Measurements from ENCODE around the gene SLC16A8. TPM values are rescaled to one million over a fixed set of nuclear protein-coding genes. Genes with fewer than 3 reads are reported as not detected.

Gene SLC16A8
- total RNA-seq, 2 donors from 2014 or later, result 0.28 TPM; not detected in 1

DNA sequence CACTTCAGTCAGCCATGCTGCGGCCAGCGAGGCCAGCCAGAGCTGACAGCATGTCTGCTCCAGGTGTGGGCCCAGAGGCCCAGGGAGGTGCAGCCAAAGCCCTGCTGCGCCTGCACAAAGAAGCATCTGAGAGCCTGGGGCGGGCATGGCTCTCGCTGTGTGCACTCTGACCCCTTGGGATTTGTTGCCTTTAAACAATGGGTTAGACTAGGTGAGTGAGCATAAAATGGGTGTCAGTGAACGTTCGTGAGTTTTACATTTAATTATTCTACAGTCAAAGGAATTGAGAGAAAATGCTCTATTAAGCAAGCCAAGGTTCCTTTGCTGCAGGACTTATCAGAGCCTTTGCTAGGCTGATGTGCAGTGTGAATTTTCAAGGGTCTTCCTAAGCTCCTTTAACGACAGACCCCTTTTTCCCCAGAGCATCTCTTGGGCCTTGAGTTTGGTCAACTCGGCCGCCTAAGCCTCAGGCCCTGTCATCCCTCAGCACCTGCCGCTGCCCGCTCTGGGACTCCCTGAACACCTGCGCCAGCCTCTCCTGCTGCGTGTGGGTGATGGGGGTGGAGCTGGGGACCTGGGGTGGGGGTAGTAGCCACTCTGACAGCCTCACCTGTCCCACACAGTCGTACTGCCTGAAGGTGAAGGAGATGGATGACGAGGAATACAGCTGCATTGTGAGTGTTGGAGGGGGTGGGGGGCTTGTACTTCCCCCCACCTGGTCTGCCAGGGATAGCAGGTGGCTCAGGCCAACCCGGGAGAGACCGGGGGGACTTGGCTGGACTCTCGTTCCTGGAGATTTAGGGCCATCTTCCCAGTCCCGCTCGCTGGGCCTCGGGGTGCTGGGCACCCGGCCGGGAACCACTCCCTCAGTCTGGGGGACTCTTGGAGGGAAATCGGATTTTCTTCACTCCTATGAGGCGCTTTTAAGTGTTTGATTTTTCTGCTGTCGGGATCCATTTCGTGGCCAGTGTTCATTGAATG is 10.5 kb downstream of the SLC16A8 start:
- TF ChIP-seq, protein P1, sequence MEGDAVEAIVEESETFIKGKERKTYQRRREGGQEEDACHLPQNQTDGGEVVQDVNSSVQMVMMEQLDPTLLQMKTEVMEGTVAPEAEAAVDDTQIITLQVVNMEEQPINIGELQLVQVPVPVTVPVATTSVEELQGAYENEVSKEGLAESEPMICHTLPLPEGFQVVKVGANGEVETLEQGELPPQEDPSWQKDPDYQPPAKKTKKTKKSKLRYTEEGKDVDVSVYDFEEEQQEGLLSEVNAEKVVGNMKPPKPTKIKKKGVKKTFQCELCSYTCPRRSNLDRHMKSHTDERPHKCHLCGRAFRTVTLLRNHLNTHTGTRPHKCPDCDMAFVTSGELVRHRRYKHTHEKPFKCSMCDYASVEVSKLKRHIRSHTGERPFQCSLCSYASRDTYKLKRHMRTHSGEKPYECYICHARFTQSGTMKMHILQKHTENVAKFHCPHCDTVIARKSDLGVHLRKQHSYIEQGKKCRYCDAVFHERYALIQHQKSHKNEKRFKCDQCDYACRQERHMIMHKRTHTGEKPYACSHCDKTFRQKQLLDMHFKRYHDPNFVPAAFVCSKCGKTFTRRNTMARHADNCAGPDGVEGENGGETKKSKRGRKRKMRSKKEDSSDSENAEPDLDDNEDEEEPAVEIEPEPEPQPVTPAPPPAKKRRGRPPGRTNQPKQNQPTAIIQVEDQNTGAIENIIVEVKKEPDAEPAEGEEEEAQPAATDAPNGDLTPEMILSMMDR (IDR thresholded peaks at IDR 0.05), result no peak
- H3K4me1 ChIP-seq, result peaks cover 0 to 24% of the 10 kb centered on the region in 2 donors
- no peak for DNase-seq (ENCODE audit: low spot score)
- no peak overlapping the region for H3K4me3 ChIP-seq
- H3K27ac ChIP-seq, result no peak overlapping the region
- H3K9me3 ChIP-seq, result no peaks in the 10 kb centered on the region
- H3K36me3 ChIP-seq, result peaks cover 28% of the 10 kb centered on the region
- H3K27me3 ChIP-seq, result no peaks in the 10 kb centered on the region

DNA sequence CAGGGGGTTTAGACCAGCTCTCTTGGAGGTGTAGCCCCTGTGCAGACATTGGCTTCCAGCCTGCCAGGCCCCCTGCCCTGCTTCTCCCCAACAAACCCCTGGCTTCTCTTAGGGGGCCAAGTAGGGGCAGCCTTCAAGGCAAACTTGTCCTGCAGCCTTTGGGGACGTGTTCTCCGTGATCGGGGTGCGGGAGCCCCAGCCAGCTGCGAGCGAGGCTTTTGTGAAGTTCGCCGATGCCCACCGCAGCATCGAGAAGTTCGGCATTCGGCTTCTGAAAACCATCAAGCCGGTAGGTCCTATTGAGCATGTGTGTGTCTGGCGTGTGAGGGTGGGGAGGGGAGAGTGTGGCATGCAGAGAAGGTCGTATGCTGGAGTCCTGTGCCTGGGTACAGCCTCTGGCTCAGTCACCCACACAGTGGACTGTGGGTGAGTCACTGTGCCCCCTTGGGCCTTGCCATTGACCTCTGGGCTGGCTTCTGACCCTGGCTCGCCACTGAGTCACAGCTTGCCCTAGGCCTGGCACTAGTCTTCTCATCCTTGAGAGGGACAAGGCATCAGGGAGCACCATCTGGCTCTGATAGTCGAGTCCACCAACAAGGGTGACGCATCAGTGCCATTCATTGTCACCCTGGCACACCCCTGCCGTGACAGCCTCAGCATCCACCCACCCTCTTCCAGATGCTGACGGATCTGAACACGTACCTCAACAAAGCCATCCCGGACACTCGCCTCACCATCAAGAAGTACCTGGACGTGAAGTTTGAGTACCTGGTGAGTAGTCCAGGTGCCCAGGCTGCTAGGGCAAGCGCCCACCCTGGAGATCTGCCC is 11.4 kb downstream of the SLC16A8 start:
- Histone ChIP-seq H3K9me3 (no peaks in the 10 kb centered on the region), H3K36me3 (peaks cover 28% of the 10 kb centered on the region), H3K27me3 (no peaks in the 10 kb centered on the region), H3K27ac (no peak overlapping the region), H3K4me1 (peaks cover 0 to 33% of the 10 kb centered on the region in 2 donors), H3K4me3 (no peak overlapping the region)
- TF ChIP-seq, protein P1 (IDR thresholded peaks at IDR 0.05), result no peak
- no peak for DNase-seq (ENCODE audit: low spot score)

DNA sequence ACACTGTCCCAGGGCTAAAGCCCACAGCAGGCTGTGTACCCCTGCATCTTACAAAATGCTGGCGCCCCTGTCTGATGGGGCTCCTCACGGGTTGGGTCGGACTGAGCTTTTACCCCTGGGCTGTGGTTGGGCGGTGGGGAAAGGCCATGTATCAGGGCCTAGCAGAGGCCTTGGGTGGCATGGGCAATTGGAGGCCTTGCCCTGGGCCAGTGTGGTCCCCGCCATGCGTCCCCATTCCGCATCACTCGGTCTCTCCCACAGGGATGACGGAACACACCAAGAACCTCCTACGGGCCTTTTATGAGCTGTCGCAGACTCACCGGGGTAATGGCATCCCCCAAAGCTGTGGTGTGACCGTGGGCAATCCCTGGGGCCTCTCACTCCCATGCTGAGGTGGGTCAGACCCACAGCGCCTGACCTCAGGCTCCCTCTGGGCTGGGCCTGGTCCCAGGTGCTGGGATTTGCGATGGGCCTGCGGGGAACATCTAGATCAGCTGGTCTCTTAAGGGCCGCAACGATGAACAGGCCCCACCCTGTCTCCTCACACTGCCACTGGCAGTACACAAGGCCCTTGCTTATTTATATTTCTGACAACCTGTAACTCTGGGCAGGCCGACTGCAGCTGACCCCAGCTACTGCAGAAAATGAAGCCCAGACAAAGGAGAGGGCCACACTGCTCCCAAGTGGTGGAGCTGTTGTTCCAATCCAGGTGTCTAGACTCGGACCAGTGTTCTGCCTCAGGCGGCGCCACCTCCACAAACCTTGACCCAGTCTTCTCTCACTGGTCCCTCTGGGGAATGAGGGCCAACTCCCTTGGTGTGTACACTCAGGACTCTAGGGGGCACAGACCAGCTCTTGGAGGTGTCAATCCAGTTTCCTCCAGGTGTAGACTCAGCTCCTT is 12.3 kb downstream of the SLC16A8 start:
- TF ChIP-seq, protein P1 (IDR thresholded peaks at IDR 0.05), result no peak
- Histone ChIP-seq H3K27ac (peak overlapping the region in 1 of 2 donors; percentile 81), H3K4me1 (peaks cover 0 to 36% of the 10 kb centered on the region in 2 donors), H3K36me3 (peaks cover 30% of the 10 kb centered on the region), H3K4me3 (no peak overlapping the region), H3K27me3 (no peaks in the 10 kb centered on the region), H3K9me3 (no peaks in the 10 kb centered on the region)
- DNase-seq (ENCODE audit: low spot score), result no peak

DNA sequence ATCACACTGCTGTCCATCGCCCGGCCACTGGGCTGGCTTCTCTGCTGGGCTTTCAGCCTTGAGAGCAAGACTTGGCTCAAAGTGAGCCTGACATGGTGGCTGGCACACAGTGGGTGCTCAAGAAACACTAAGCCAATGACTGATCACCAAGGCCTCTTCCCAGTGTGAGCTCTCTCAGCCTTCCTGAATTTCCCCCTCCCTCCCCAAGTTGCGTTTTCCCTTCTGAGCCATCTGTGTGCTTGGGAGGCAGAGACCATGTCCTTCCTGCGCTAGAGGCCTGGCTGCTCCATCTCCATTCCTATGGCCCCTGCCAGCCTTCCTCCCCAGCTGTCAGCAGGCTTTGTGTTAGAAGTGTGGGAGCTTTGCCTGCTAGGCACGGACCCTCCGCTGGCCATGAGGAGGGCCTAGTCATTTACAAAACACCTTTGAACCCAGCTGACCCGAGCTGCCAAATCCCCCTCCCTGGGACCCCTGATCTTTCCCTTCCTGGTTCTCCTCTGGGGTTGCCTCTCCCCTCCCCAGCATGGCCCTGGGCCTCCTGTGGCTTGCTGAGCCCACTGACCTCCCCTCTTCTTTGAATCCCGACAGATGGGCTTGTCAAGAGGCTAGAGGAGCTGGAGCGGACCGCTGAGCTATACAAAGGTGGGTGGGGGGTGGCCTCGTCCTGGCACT is 13.6 kb downstream of the SLC16A8 start:
- H3K27me3 ChIP-seq, result no peaks in the 10 kb centered on the region
- peaks cover 0 to 36% of the 10 kb centered on the region in 2 donors for H3K4me1 ChIP-seq
- H3K27ac ChIP-seq, result peak overlapping the region; percentile 81 to 89
- H3K4me3 ChIP-seq, result no peak overlapping the region
- no peaks in the 10 kb centered on the region for H3K9me3 ChIP-seq
- TF ChIP-seq, protein P1 (IDR thresholded peaks at IDR 0.05), result no peak
- no peak for DNase-seq (ENCODE audit: low spot score)
- peaks cover 41% of the 10 kb centered on the region for H3K36me3 ChIP-seq

All from right atrium auricular region (tissue), 2 donors.